Ovary (tissue), 3 donors: ENCODE results near the gene MAPRE3.

ENCODE experiments used
- CTCF ChIP-seq, 3 donors: fragments of 450-650 bp in 2 of 3; fragments of 200-600 bp in 1 of 3; IDR thresholded peaks; one replicate each; pipeline versions ENCODE4 v1.5.1 to v1.8.0; 2016 to 2022; ENCODE audit warnings: antibody characterized with exemption in 3 of 3, mild to moderate bottlenecking in 1 of 3
- EP300 ChIP-seq: sonication (generic); formaldehyde crosslinking; IDR thresholded peaks from one replicate; pipeline ENCODE4 v1.6.1; 2017; ENCODE audit warnings: antibody characterized with exemption
- POLR2A ChIP-seq: fragments of 450-650 bp; IDR thresholded peaks from one replicate; pipeline ENCODE4 v1.6.1; 2017; ENCODE audit warnings: antibody characterized with exemption, mild to moderate bottlenecking, moderate library complexity
- donor health status: DM: no; HTN: no; CAD: no.

GRCh38 chr2:27023740-27024139, 53.3 kb downstream of the MAPRE3 start:
- TF ChIP-seq CTCF (IDR thresholded peaks at IDR 0.05) (no peak), POLR2A (no peak), EP300 (no peak)
